ENCODE data around the gene MN1.

Gene MN1

DNA sequence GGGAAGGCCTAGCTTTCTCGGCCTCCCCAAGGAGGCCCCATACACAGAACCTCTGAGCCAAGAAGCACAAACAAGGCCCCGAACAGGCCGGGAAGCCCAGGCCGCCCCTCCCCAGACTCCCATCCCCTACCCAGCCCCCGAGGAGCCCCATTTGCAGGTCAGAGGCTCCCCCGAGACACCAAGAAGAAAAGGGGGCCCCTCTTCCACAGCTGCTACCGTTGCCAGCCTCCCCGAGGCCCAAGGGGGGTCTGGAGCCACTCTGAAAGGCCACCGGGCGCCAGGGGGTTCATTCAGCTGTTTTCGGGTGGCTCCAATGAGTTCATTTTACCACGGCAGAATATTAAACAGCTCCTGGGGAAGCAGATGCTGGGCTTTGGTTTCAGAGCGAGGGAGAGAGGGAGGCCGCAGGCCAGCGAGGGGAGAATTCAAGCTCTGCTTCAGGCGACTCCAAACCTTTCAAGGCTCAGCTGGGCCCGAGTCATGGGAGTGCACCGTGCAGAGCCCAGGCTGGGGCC is 28.5 kb downstream of the MN1 start:
- Histone ChIP-seq H3K27me3 (ENCODE audit: control insufficient read depth, insufficient read depth, low read length) (no peaks in the 10 kb centered on the region), H3K9me3 (ENCODE audit: control insufficient read depth, insufficient read depth, low read length) (no peaks in the 10 kb centered on the region), H3K36me3 (ENCODE audit: control insufficient read depth, insufficient read depth, low read length) (no peaks in the 10 kb centered on the region), H3K4me3 (ENCODE audit: low read length) (no peak overlapping the region), H3K4me1 (ENCODE audit: control insufficient read depth, insufficient read depth, low read length) (peaks cover 4% of the 10 kb centered on the region; the same call in 1 of the 2 replicates), H3K27ac (ENCODE audit: low read length) (no peak overlapping the region)
- WGBS (ENCODE audit: insufficient coverage, insufficient read length) = no CpG with 5 or more reads among the region's 18 CpGs
- no peak for DNase-seq (ENCODE audit: low read depth, low spot score)

DNA sequence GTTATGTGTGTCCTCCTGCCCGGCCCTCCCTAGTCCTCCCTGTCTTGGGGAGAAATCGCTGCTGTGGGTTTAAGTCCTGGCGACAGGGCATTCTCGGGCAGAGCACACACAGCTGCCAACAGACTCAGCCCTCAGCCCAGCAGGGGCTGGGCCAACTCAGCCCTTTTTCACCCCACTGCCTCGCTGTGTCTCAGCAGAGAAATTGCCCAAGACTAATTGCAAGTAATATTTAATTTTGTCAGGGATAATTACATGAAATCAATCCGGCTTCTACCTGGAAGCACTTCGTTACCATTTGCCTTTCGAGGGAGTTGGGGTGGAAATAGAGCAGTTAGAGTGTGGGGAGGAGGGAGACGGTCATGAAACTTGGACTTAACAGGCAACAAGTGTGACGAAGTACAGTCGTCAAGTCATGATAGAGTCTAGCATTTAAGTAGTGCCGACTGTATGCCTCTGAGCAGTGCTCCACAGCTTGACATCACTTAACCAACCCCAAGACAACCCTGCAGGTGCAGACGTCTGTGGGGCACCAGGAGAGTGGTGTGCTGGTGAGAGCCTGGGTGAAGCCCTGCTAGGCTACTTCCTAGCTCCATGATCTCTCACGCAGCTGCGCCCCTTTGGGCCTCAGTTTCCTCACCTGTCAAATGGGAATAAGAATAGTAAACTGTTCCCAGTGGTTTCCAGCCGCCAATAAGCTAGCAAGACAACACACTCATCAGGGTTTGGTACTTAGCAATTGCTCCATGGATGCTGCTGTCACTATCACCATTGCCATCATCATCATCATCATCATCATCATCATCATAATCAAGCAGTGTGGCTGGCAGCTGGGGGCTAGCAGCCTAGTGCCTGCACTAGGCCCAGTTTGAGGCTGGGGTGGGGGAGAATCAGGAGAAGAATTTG is 29.2 kb downstream of the MN1 start:
- Histone ChIP-seq H3K36me3 (ENCODE audit: control insufficient read depth, insufficient read depth, low read length) (no peaks in the 10 kb centered on the region), H3K4me3 (ENCODE audit: low read length) (no peak overlapping the region), H3K27ac (ENCODE audit: low read length) (no peak overlapping the region), H3K27me3 (ENCODE audit: control insufficient read depth, insufficient read depth, low read length) (no peaks in the 10 kb centered on the region), H3K4me1 (ENCODE audit: control insufficient read depth, insufficient read depth, low read length) (peaks cover 4% of the 10 kb centered on the region; the same call in 1 of the 2 replicates), H3K9me3 (ENCODE audit: control insufficient read depth, insufficient read depth, low read length) (no peaks in the 10 kb centered on the region)
- DNase-seq (ENCODE audit: low read depth, low spot score) = no peak
- no CpG with 5 or more reads among the region's 16 CpGs for WGBS (ENCODE audit: insufficient coverage, insufficient read length)

DNA sequence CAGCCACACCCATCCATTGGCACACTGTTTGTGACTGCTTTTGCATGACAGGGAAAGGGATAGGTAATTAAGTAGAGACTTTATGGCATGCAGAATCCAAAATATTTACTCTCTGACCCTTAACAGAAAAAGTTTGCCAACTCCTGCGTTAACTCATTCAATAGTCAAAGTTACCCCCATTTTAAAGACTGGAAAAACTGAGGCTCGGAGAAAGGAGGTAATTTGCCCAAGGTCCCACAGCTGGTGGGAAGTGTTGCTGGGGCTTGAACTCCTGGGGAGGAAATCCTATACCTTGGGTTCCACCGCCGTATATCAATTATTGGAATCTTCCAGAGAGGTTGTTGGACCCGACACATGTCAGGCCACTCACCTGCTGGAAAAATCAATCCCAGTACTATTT is 29.9 kb downstream of the MN1 start:
- WGBS (ENCODE audit: insufficient coverage, insufficient read length) = no CpG with 5 or more reads among the region's 5 CpGs
- H3K4me3 ChIP-seq (ENCODE audit: low read length) = no peak overlapping the region
- no peak for DNase-seq (ENCODE audit: low read depth, low spot score)
- H3K4me1 ChIP-seq (ENCODE audit: control insufficient read depth, insufficient read depth, low read length) = peaks cover 4% of the 10 kb centered on the region; the same call in 1 of the 2 replicates
- no peaks in the 10 kb centered on the region for H3K27me3 ChIP-seq (ENCODE audit: control insufficient read depth, insufficient read depth, low read length)
- H3K9me3 ChIP-seq (ENCODE audit: control insufficient read depth, insufficient read depth, low read length) = no peaks in the 10 kb centered on the region
- H3K36me3 ChIP-seq (ENCODE audit: control insufficient read depth, insufficient read depth, low read length) = no peaks in the 10 kb centered on the region
- H3K27ac ChIP-seq (ENCODE audit: low read length) = no peak overlapping the region

DNA sequence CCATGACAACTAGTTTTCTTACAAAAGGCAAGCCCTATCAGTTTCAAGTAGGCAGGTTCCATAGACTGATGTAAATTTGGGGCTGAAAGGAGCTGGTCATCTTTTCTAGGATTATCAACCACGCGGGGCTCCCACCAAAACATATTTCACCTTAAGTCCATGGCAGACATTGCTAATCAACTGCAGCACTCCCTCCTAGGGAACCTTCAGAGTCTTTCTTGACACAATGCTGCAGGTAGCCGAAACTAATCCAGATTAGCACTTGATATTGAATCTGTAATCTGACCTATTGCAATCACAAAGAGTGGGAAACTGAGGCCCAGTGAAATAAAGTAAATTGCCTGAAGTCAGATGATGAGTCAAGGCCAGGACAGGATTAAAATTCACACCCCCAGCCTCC is 32.5 kb downstream of the MN1 start:
- no peak for DNase-seq (ENCODE audit: low read depth, low spot score)
- H3K27ac ChIP-seq (ENCODE audit: low read length) = no peak overlapping the region
- no peaks in the 10 kb centered on the region for H3K4me1 ChIP-seq (ENCODE audit: control insufficient read depth, insufficient read depth, low read length)
- H3K9me3 ChIP-seq (ENCODE audit: control insufficient read depth, insufficient read depth, low read length) = no peaks in the 10 kb centered on the region
- no peaks in the 10 kb centered on the region for H3K36me3 ChIP-seq (ENCODE audit: control insufficient read depth, insufficient read depth, low read length)
- no peak overlapping the region for H3K4me3 ChIP-seq (ENCODE audit: low read length)
- H3K27me3 ChIP-seq (ENCODE audit: control insufficient read depth, insufficient read depth, low read length) = no peaks in the 10 kb centered on the region
- WGBS (ENCODE audit: insufficient coverage, insufficient read length) = no CpG with 5 or more reads among the region's 3 CpGs

DNA sequence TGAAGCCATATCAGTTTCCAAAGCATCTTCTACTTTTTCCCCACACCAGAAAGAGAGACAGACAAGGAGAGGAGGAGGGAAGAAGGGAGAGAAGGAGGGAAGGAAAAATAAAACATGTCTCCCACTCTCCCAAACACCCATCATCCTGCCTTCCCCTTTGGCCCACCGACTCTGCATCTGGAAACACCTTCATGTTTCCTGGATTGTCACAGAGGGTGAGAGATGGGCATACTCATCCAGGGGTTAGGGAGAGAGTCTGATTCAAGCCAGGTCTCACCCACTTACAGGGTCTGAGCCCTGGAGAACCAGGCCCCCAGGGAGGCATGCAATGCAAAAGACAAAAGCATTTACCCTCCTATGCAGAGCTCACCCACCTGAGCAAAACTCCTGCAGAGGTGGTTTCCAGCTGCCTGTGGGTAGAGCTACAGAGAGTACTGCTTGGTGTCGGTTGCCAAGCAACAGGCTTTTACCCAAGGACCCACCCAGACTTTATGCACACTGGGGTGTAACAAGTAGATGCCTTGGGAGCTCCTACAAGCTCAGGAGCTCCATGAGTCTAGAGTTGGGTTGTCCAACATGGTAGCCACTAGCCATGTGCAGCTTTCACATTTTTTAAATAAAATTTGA is 33.4 kb downstream of the MN1 start:
- no peaks in the 10 kb centered on the region for H3K27me3 ChIP-seq (ENCODE audit: control insufficient read depth, insufficient read depth, low read length)
- no peak for DNase-seq (ENCODE audit: low read depth, low spot score)
- no peaks in the 10 kb centered on the region for H3K36me3 ChIP-seq (ENCODE audit: control insufficient read depth, insufficient read depth, low read length)
- H3K4me1 ChIP-seq (ENCODE audit: control insufficient read depth, insufficient read depth, low read length) = no peaks in the 10 kb centered on the region
- no peak overlapping the region for H3K4me3 ChIP-seq (ENCODE audit: low read length)
- H3K9me3 ChIP-seq (ENCODE audit: control insufficient read depth, insufficient read depth, low read length) = no peaks in the 10 kb centered on the region
- no peak overlapping the region for H3K27ac ChIP-seq (ENCODE audit: low read length)
- no CpG with 5 or more reads among the region's 2 CpGs for WGBS (ENCODE audit: insufficient coverage, insufficient read length)

DNA sequence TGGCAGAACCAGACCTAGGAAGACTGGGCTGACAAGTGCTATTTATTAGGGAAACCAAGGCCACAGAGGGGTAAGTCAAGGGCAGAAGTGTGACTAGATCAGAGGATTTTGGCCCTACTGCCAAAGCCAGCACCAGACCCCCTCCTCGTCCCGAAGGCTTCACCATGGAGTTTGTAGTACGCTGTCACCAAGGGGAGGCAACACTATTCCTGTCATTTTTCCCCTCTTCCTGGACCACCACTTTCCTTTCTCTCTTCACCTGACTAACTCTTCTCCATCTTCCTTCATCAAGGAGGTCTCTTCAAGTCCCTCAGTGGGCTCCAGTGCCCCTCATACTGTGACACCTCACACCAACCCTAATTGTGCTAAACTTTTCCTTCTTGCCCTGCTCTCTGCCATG is 34.9 kb downstream of the MN1 start:
- no peaks in the 10 kb centered on the region for H3K27me3 ChIP-seq (ENCODE audit: control insufficient read depth, insufficient read depth, low read length)
- H3K27ac ChIP-seq (ENCODE audit: low read length) = no peak overlapping the region
- no peaks in the 10 kb centered on the region for H3K9me3 ChIP-seq (ENCODE audit: control insufficient read depth, insufficient read depth, low read length)
- WGBS (ENCODE audit: insufficient coverage, insufficient read length) = no CpG with 5 or more reads among the region's 3 CpGs
- no peak for DNase-seq (ENCODE audit: low read depth, low spot score)
- no peaks in the 10 kb centered on the region for H3K36me3 ChIP-seq (ENCODE audit: control insufficient read depth, insufficient read depth, low read length)
- H3K4me1 ChIP-seq (ENCODE audit: control insufficient read depth, insufficient read depth, low read length) = no peaks in the 10 kb centered on the region
- no peak overlapping the region for H3K4me3 ChIP-seq (ENCODE audit: low read length)

DNA sequence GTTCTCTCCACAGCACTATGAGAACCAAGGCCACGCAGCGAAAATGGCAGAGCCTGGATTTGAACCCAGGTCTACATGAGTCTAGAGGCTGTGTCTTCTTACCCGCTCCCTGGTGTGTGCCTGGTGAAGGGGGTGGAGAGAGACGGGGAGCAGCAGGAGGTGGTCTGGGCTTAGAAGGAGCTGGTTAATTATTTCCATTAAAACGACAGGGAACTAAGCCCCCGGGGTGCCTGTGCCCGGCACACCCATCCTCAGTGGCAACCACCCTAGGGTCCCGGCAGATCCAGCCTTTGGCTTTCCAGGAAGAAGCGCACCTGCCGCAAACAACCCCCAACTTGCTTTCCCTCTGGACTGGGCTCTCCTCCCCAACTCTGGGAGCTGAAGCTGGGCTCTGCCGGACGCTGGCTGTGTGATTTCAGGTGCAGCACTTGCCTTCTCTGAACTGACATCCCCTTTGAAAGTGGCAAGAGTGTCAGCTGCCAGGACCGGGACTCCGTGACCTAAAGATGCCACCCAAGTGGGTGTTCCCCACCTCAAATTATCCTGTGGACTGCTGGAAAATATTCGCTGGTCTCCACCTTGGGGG is 35.8 kb downstream of the MN1 start:
- no peaks in the 10 kb centered on the region for H3K9me3 ChIP-seq (ENCODE audit: control insufficient read depth, insufficient read depth, low read length)
- DNase-seq (ENCODE audit: low read depth, low spot score) = no peak
- H3K4me3 ChIP-seq (ENCODE audit: low read length) = no peak overlapping the region
- no CpG with 5 or more reads among the region's 15 CpGs for WGBS (ENCODE audit: insufficient coverage, insufficient read length)
- no peaks in the 10 kb centered on the region for H3K36me3 ChIP-seq (ENCODE audit: control insufficient read depth, insufficient read depth, low read length)
- no peaks in the 10 kb centered on the region for H3K4me1 ChIP-seq (ENCODE audit: control insufficient read depth, insufficient read depth, low read length)
- H3K27ac ChIP-seq (ENCODE audit: low read length) = no peak overlapping the region
- H3K27me3 ChIP-seq (ENCODE audit: control insufficient read depth, insufficient read depth, low read length) = no peaks in the 10 kb centered on the region

DNA sequence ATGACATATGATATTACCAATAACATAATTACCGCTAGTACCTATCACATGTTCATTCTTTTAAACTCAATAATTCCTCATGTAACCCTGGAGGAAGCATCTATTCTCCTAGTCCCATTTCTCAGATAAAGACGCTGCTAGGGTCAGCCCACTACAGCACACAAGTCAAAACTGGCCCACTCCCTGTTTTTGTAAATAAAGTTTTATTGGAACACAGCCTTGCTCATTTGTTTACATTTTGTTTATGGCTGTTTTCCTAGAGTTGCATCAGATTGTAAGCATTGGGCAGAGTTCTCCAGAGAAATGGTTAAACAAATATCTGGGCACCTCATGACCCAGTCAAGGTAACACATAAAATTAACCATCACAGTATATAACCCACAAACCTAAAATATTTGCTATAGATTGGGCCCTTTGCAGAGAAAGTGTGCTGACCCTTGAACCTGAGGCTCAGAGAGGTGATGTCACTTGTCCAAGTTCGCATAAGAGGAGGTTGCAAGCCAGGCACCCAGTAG is 36.8 kb downstream of the MN1 start:
- Histone ChIP-seq H3K27me3 (ENCODE audit: control insufficient read depth, insufficient read depth, low read length) (no peaks in the 10 kb centered on the region), H3K4me1 (ENCODE audit: control insufficient read depth, insufficient read depth, low read length) (no peaks in the 10 kb centered on the region), H3K9me3 (ENCODE audit: control insufficient read depth, insufficient read depth, low read length) (no peaks in the 10 kb centered on the region), H3K4me3 (ENCODE audit: low read length) (no peak overlapping the region), H3K27ac (ENCODE audit: low read length) (no peak overlapping the region), H3K36me3 (ENCODE audit: control insufficient read depth, insufficient read depth, low read length) (no peaks in the 10 kb centered on the region)
- no peak for DNase-seq (ENCODE audit: low read depth, low spot score)
- no CpG with 5 or more reads among the region's 3 CpGs for WGBS (ENCODE audit: insufficient coverage, insufficient read length)

DNA sequence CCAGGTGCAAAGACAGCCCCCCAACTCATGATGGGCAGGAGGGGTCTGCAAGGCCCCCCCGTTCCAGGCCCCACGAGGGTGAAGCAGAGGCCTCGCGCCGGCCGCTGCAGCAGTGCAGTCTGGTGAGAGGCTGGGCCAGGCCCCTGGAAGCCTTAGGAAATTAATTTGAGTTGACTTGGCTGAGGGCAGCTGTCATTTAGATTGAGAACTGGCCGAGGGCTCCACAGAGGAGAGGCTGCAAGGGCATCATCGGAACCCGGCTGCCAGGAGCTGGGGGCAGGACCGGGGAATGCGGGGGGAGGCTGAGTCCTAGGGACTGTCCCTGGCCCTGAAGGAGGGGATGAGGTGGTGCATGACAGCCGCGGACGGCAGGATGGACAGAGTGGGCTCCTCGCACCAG is 39.9 kb downstream of the MN1 start:
- no peak for DNase-seq (ENCODE audit: low read depth, low spot score)
- Histone ChIP-seq H3K36me3 (ENCODE audit: control insufficient read depth, insufficient read depth, low read length) (no peaks in the 10 kb centered on the region), H3K27me3 (ENCODE audit: control insufficient read depth, insufficient read depth, low read length) (no peaks in the 10 kb centered on the region), H3K4me3 (ENCODE audit: low read length) (no peak overlapping the region), H3K27ac (ENCODE audit: low read length) (no peak overlapping the region), H3K4me1 (ENCODE audit: control insufficient read depth, insufficient read depth, low read length) (no peaks in the 10 kb centered on the region), H3K9me3 (ENCODE audit: control insufficient read depth, insufficient read depth, low read length) (no peaks in the 10 kb centered on the region)
- no CpG with 5 or more reads among the region's 15 CpGs for WGBS (ENCODE audit: insufficient coverage, insufficient read length)

DNA sequence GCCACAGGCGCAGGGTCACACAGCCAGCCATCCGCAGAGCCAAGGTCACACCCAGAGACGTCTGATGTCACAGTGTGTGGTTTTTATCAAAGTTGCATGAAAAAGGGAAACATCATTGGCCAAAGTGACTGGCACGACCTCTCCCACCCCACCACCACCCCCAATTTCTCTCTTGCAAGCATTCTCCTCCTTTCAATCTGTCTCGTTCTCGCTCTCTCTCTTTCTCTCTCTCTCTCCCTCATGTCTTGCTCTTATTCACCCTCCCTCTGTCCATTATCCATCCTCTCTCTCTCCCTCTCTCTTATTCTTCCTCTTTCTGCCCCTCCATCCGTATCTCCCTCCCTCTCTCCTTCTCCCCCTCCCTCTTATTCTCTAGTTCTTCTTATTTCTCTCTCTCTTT is 40.6 kb downstream of the MN1 start:
- Histone ChIP-seq H3K36me3 (ENCODE audit: control insufficient read depth, insufficient read depth, low read length) (no peaks in the 10 kb centered on the region), H3K4me1 (ENCODE audit: control insufficient read depth, insufficient read depth, low read length) (no peaks in the 10 kb centered on the region), H3K27ac (ENCODE audit: low read length) (no peak overlapping the region), H3K27me3 (ENCODE audit: control insufficient read depth, insufficient read depth, low read length) (no peaks in the 10 kb centered on the region), H3K4me3 (ENCODE audit: low read length) (no peak overlapping the region), H3K9me3 (ENCODE audit: control insufficient read depth, insufficient read depth, low read length) (no peaks in the 10 kb centered on the region)
- DNase-seq (ENCODE audit: low read depth, low spot score) = no peak
- WGBS (ENCODE audit: insufficient coverage, insufficient read length) = 100% methylated on average over 1 of the region's 7 CpGs
